ENCODE results near the gene FBXO46.

DNA sequence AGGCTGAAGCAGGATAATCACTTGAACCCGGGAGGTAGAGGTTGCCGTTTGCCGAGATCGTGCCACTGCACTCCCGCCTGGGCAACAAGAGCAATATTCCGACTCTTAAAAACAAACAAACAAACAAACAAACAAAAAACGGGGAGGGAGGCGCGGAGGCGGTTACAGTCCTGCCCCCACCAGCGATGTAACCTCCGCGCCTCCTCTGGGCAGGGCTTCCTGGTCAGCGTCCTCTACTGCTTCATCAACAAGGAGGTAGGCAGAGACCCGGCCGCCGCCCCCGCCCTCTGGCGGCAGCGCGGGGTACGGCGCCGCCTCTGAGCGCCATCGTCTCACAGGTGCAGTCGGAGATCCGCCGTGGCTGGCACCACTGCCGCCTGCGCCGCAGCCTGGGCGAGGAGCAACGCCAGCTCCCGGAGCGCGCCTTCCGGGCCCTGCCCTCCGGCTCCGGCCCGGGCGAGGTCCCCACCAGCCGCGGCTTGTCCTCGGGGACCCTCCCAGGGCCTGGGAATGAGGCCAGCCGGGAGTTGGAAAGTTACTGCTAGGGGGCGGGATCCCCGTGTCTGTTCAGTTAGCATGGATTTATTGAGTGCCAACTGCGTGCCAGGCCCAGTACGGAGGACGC is 49.2 kb downstream of the FBXO46 start:
- TF ChIP-seq, protein P1, sequence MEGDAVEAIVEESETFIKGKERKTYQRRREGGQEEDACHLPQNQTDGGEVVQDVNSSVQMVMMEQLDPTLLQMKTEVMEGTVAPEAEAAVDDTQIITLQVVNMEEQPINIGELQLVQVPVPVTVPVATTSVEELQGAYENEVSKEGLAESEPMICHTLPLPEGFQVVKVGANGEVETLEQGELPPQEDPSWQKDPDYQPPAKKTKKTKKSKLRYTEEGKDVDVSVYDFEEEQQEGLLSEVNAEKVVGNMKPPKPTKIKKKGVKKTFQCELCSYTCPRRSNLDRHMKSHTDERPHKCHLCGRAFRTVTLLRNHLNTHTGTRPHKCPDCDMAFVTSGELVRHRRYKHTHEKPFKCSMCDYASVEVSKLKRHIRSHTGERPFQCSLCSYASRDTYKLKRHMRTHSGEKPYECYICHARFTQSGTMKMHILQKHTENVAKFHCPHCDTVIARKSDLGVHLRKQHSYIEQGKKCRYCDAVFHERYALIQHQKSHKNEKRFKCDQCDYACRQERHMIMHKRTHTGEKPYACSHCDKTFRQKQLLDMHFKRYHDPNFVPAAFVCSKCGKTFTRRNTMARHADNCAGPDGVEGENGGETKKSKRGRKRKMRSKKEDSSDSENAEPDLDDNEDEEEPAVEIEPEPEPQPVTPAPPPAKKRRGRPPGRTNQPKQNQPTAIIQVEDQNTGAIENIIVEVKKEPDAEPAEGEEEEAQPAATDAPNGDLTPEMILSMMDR (conservative IDR thresholded peaks at IDR 0.05; ENCODE audit: low read depth, low read length), result peak; percentile 91
- TF ChIP-seq USF2 (IDR thresholded peaks at IDR 0.05; ENCODE audit: low read depth, low read length) (no peak), POLR2A (IDR thresholded peaks at IDR 0.05; ENCODE audit: low read depth, low read length) (no peak), RAD21 (IDR thresholded peaks at IDR 0.05; ENCODE audit: low read length) (peak; percentile 75), CHD1 (IDR thresholded peaks at IDR 0.05; ENCODE audit: low read depth, low read length) (no peak), CEBPB (IDR thresholded peaks at IDR 0.05; ENCODE audit: low read depth, low read length) (no peak), RCOR1 (IDR thresholded peaks at IDR 0.05; ENCODE audit: insufficient replicate concordance, low read length) (peak; percentile 50), BHLHE40 (IDR thresholded peaks at IDR 0.05; ENCODE audit: low read depth, low read length) (no peak), MXI1 (IDR thresholded peaks at IDR 0.05; ENCODE audit: borderline replicate concordance, low read depth, low read length) (no peak)
- TF ChIP-seq, protein P2, sequence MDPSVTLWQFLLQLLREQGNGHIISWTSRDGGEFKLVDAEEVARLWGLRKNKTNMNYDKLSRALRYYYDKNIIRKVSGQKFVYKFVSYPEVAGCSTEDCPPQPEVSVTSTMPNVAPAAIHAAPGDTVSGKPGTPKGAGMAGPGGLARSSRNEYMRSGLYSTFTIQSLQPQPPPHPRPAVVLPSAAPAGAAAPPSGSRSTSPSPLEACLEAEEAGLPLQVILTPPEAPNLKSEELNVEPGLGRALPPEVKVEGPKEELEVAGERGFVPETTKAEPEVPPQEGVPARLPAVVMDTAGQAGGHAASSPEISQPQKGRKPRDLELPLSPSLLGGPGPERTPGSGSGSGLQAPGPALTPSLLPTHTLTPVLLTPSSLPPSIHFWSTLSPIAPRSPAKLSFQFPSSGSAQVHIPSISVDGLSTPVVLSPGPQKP (IDR thresholded peaks at IDR 0.05; ENCODE audit: borderline replicate concordance, low read depth, low read length), result no peak

All from IMR-90 (cell line).